Measurements from ENCODE around the gene COP1.

COP1 gene

GRCh38 chr1:175978926-175979325 is 228.2 kb downstream of the COP1 start:
- Histone ChIP-seq H3K27ac (no peak overlapping the region), H3K27me3 (ENCODE audit: insufficient read depth, low read depth) (no peaks in the 10 kb centered on the region), H2AFZ (ENCODE audit: low read depth) (no peak overlapping the region), H3K4me2 (no peak overlapping the region), H3K9ac (no peak overlapping the region), H4K20me1 (ENCODE audit: insufficient read depth) (no peaks in the 10 kb centered on the region), H3K4me1 (ENCODE audit: low read depth, poor library complexity, severe bottlenecking) (no peaks in the 10 kb centered on the region), H3K79me2 (ENCODE audit: insufficient read depth, low read depth) (no peaks in the 10 kb centered on the region), H3K36me3 (ENCODE audit: insufficient read depth) (no peaks in the 10 kb centered on the region), H3K4me3 (IDR thresholded peaks at IDR 0.05; ENCODE audit: insufficient read depth, low read depth, low read length) (no peak overlapping the region)
- TF ChIP-seq, protein P1, sequence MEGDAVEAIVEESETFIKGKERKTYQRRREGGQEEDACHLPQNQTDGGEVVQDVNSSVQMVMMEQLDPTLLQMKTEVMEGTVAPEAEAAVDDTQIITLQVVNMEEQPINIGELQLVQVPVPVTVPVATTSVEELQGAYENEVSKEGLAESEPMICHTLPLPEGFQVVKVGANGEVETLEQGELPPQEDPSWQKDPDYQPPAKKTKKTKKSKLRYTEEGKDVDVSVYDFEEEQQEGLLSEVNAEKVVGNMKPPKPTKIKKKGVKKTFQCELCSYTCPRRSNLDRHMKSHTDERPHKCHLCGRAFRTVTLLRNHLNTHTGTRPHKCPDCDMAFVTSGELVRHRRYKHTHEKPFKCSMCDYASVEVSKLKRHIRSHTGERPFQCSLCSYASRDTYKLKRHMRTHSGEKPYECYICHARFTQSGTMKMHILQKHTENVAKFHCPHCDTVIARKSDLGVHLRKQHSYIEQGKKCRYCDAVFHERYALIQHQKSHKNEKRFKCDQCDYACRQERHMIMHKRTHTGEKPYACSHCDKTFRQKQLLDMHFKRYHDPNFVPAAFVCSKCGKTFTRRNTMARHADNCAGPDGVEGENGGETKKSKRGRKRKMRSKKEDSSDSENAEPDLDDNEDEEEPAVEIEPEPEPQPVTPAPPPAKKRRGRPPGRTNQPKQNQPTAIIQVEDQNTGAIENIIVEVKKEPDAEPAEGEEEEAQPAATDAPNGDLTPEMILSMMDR (conservative IDR thresholded peaks at IDR 0.05; ENCODE audit: low read depth, low read length) = no peak

DNA sequence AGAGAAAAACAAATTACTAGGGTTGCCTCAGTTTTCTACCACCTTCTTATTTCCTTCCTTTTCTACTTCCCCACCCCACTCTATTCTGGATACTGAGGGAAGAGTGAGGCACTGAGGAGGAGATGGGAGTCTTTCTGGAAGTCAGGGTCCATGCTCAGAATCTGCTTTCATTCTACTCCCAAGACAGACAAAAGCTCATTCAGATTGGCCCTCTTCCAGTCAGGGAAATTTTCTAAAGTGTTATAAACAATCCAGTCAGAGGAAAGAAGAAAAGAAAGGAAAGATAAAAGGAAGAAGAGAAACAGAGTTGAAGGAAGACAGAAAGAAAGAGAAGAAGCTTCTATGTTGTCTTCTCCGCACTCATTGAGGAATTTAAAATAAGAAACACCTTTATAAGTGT is 228.6 kb downstream of the COP1 start:
- Histone ChIP-seq H3K27ac (no peak overlapping the region), H3K27me3 (ENCODE audit: insufficient read depth, low read depth) (no peaks in the 10 kb centered on the region)

DNA sequence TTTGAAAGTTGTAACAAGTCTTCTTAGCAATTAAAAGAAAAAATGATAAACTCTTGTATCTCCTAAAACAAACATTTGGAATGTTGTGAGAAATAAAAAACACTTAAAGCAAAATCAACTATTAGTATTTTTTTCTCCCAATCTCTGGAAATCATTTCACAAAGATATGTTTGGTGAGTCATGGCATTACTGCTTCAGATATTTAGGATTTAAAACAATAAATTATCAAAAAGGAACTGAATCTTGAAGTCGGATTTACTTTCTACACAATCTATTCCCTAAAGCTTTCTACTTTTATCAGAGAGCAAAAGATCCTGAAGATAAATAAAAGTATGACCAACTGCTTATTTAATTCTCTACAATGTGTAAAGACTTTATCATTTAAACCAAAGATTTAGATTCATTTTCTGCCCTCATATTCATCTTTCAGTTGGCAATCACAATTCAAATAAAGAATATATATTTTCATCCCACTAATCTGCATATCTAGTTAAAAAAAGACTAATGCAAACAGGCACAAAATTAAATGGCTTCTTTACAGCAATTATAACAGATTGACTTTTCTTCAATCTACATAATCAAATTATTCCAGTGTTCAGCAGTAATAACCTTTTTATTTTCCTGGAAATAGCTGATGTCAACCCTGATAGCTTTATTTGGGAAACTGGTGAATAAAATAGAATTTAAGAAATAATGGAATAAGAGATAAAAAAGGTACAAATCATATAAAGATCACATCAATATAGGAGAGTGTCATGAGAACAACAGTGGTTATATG is 230.0 kb downstream of the COP1 start:
- no peak overlapping the region for H2AFZ ChIP-seq (ENCODE audit: low read depth)
- H3K4me3 ChIP-seq (IDR thresholded peaks at IDR 0.05; ENCODE audit: insufficient read depth, low read depth, low read length) = no peak overlapping the region
- no peak overlapping the region for H3K27ac ChIP-seq
- H4K20me1 ChIP-seq (ENCODE audit: insufficient read depth) = no peaks in the 10 kb centered on the region
- no peaks in the 10 kb centered on the region for H3K36me3 ChIP-seq (ENCODE audit: insufficient read depth)
- no peak overlapping the region for H3K9ac ChIP-seq
- no peaks in the 10 kb centered on the region for H3K27me3 ChIP-seq (ENCODE audit: insufficient read depth, low read depth)
- TF ChIP-seq, protein P1 (conservative IDR thresholded peaks at IDR 0.05; ENCODE audit: low read depth, low read length) = no peak
- no peaks in the 10 kb centered on the region for H3K79me2 ChIP-seq (ENCODE audit: insufficient read depth, low read depth)
- H3K4me2 ChIP-seq = no peak overlapping the region
- H3K4me1 ChIP-seq (ENCODE audit: low read depth, poor library complexity, severe bottlenecking) = no peaks in the 10 kb centered on the region

More for the DNA sequence above, 228.6 kb downstream of the COP1 start:
- no peaks in the 10 kb centered on the region for H3K4me1 ChIP-seq (ENCODE audit: low read depth, poor library complexity, severe bottlenecking)
- H3K36me3 ChIP-seq (ENCODE audit: insufficient read depth) = no peaks in the 10 kb centered on the region
- no peaks in the 10 kb centered on the region for H3K79me2 ChIP-seq (ENCODE audit: insufficient read depth, low read depth)
- H2AFZ ChIP-seq (ENCODE audit: low read depth) = no peak overlapping the region
- TF ChIP-seq, protein P1 (conservative IDR thresholded peaks at IDR 0.05; ENCODE audit: low read depth, low read length) = no peak
- H3K4me2 ChIP-seq = no peak overlapping the region
- H3K4me3 ChIP-seq (IDR thresholded peaks at IDR 0.05; ENCODE audit: insufficient read depth, low read depth, low read length) = no peak overlapping the region
- H3K9ac ChIP-seq = no peak overlapping the region
- H4K20me1 ChIP-seq (ENCODE audit: insufficient read depth) = no peaks in the 10 kb centered on the region

DNA sequence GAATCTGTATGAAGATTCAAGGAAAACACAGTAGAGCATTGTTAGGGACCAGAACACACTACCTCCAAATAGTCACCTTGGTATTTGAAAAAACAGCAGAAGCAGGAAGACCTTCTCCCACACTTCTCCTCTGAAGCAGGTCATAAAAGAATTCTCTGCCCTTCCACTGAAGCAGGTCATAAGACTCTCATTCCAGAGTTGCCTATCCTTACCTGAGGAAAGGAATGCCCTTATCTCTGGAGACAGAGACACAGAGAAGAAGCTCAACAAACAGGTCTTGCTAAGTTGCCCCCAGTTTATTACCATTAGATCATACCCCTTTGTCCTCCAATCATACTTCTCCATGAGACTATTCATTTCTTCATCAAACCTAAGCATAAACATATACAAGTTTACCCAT is 237.9 kb downstream of the COP1 start:
- H4K20me1 ChIP-seq (ENCODE audit: insufficient read depth) = no peaks in the 10 kb centered on the region
- H3K79me2 ChIP-seq (ENCODE audit: insufficient read depth, low read depth) = no peaks in the 10 kb centered on the region
- H2AFZ ChIP-seq (ENCODE audit: low read depth) = no peak overlapping the region
- no peak overlapping the region for H3K9ac ChIP-seq
- TF ChIP-seq, protein P1 (conservative IDR thresholded peaks at IDR 0.05; ENCODE audit: low read depth, low read length) = no peak
- H3K4me1 ChIP-seq (ENCODE audit: low read depth, poor library complexity, severe bottlenecking) = no peaks in the 10 kb centered on the region
- H3K4me3 ChIP-seq (IDR thresholded peaks at IDR 0.05; ENCODE audit: insufficient read depth, low read depth, low read length) = no peak overlapping the region
- H3K27me3 ChIP-seq (ENCODE audit: insufficient read depth, low read depth) = no peaks in the 10 kb centered on the region
- H3K4me2 ChIP-seq = no peak overlapping the region
- H3K27ac ChIP-seq = no peak overlapping the region
- H3K36me3 ChIP-seq (ENCODE audit: insufficient read depth) = no peaks in the 10 kb centered on the region

Data from KMS-11 (cell line).